ENCODE measurements around the gene INHBB.

The INHBB gene

GRCh38 chr2:120360307-120360855 lies 14.4 kb downstream of the INHBB start:
- DNase-seq, result no peak

- DNase-seq, result no peak
Measured at GRCh38 chr2:120362926-120363325, 17.0 kb downstream of the INHBB start.

GRCh38 chr2:120365236-120365793 lies 19.4 kb downstream of the INHBB start:
- DNase-seq, result no peak

GRCh38 chr2:120366698-120367097 lies 20.8 kb downstream of the INHBB start:
- no peak for DNase-seq

- no peak for DNase-seq
Measured at GRCh38 chr2:120367221-120367620, 21.3 kb downstream of the INHBB start.

GRCh38 chr2:120367649-120368048 lies 21.7 kb downstream of the INHBB start:
- DNase-seq, result no peak

GRCh38 chr2:120368086-120368485 lies 22.1 kb downstream of the INHBB start:
- no peak for DNase-seq

- no peak for DNase-seq
Measured at GRCh38 chr2:120369250-120369649, 23.3 kb downstream of the INHBB start.

- no peak for DNase-seq
Measured at GRCh38 chr2:120371969-120372625, 26.2 kb downstream of the INHBB start.

GRCh38 chr2:120372816-120373215 lies 26.9 kb downstream of the INHBB start:
- no peak for DNase-seq

GRCh38 chr2:120373424-120373823 lies 27.5 kb downstream of the INHBB start:
- no peak for DNase-seq

- DNase-seq, result no peak
Measured at GRCh38 chr2:120374821-120375220, 28.9 kb downstream of the INHBB start.

- DNase-seq, result no peak
Measured at GRCh38 chr2:120375251-120376020, 29.5 kb downstream of the INHBB start.

GRCh38 chr2:120376101-120376500 lies 30.2 kb downstream of the INHBB start:
- DNase-seq, result no peak

- DNase-seq, result no peak
Measured at GRCh38 chr2:120376679-120377640, 31.0 kb downstream of the INHBB start.

GRCh38 chr2:120378605-120379004 lies 32.7 kb downstream of the INHBB start:
- no peak for DNase-seq

- peak; percentile 46 for DNase-seq
Measured at GRCh38 chr2:120379916-120380893, 34.3 kb downstream of the INHBB start.

- no peak for DNase-seq
Measured at GRCh38 chr2:120381192-120381591, 35.3 kb downstream of the INHBB start.

- no peak for DNase-seq
Measured at GRCh38 chr2:120381661-120382060, 35.7 kb downstream of the INHBB start.

GRCh38 chr2:120382541-120383144 lies 36.7 kb downstream of the INHBB start:
- DNase-seq, result no peak

- DNase-seq, result no peak
Measured at GRCh38 chr2:120383191-120383590, 37.3 kb downstream of the INHBB start.
